RCC 7860 (cell line): ENCODE data around the gene MYL1.

Source experiments
- DNase-seq: peaks from one replicate; pipeline ENCODE4 v3.0.0-alpha.2; 2015; ENCODE audit warnings: low spot score
- FAIRE-seq: peaks from 2 replicates; lab custom pipeline; 2012; peaks lifted over from hg19 to GRCh38; lab: Jason Lieb, UNC

MYL1 gene

GRCh38 chr2:210315015-210315788, at the start of gene MYL1:
TSS of gene MYL1 (minus strand) at chr2:210315174. CDS start at chr2:210315042, 132 bp downstream.
- no peak for FAIRE-seq
- DNase-seq: no peak

- no peak for FAIRE-seq
These were observed 48.9 kb upstream of the MYL1 start for GRCh38 chr2:210363876-210364275.

GRCh38 chr2:210363261-210363660, 48.3 kb upstream of the MYL1 start:
- FAIRE-seq: no peak
- DNase-seq: no peak

More at GRCh38 chr2:210363876-210364275, 48.9 kb upstream of the MYL1 start:
- DNase-seq: no peak

GRCh38 chr2:210360412-210360811, 45.4 kb upstream of the MYL1 start:
- DNase-seq (no peak), FAIRE-seq (no peak)

- no peak for FAIRE-seq
- no peak for DNase-seq
These were observed 42.0 kb upstream of the MYL1 start for GRCh38 chr2:210356944-210357343.

- FAIRE-seq (no peak), DNase-seq (no peak)
These were observed 22.2 kb upstream of the MYL1 start for GRCh38 chr2:210337159-210337558.

- no peak for DNase-seq
- FAIRE-seq: no peak
These were observed 9.9 kb upstream of the MYL1 start for GRCh38 chr2:210324906-210325305.

- DNase-seq: no peak
- no peak for FAIRE-seq
These were observed 9.5 kb upstream of the MYL1 start for GRCh38 chr2:210324458-210324857.

- DNase-seq: no peak
- FAIRE-seq: no peak
These were observed 8.0 kb upstream of the MYL1 start for GRCh38 chr2:210323003-210323402.

- DNase-seq (no peak), FAIRE-seq (no peak)
These were observed 3.9 kb upstream of the MYL1 start for GRCh38 chr2:210318891-210319290.

GRCh38 chr2:210318486-210318885, 3.5 kb upstream of the MYL1 start:
- FAIRE-seq (no peak), DNase-seq (no peak)

- no peak for FAIRE-seq
These were observed 4.4 kb downstream of the MYL1 start for GRCh38 chr2:210310550-210310949.

GRCh38 chr2:210309548-210310233, 5.3 kb downstream of the MYL1 start:
- DNase-seq (no peak), FAIRE-seq (no peak)

More at GRCh38 chr2:210310550-210310949, 4.4 kb downstream of the MYL1 start:
- DNase-seq: no peak

GRCh38 chr2:210303498-210303897, 11.5 kb downstream of the MYL1 start:
- FAIRE-seq (no peak), DNase-seq (no peak)

GRCh38 chr2:210302326-210302725, 12.6 kb downstream of the MYL1 start:
- DNase-seq (no peak), FAIRE-seq (no peak)

- DNase-seq (no peak), FAIRE-seq (no peak)
These were observed 15.1 kb downstream of the MYL1 start for GRCh38 chr2:210299866-210300373.

GRCh38 chr2:210288408-210288807, 26.6 kb downstream of the MYL1 start:
- FAIRE-seq (no peak), DNase-seq (no peak)

- DNase-seq: no peak
- FAIRE-seq: no peak
These were observed 27.7 kb downstream of the MYL1 start for GRCh38 chr2:210287301-210287700.

GRCh38 chr2:210286123-210286680, 28.8 kb downstream of the MYL1 start:
- FAIRE-seq (no peak), DNase-seq (no peak)

- no peak for DNase-seq
- no peak for FAIRE-seq
These were observed 37.8 kb downstream of the MYL1 start for GRCh38 chr2:210277133-210277532.

GRCh38 chr2:210271300-210271699, 43.7 kb downstream of the MYL1 start:
- FAIRE-seq: no peak
- DNase-seq: no peak

- DNase-seq (no peak), FAIRE-seq (no peak)
These were observed 45.8 kb downstream of the MYL1 start for GRCh38 chr2:210269148-210269547.
